T-helper 1 cell treated with Interleukin-12 subunit alpha and Interleukin-12 subunit beta and Interleukin-4 antibody, amounts not matched to agents 30 μg/mL and 1 μg/mL, for 36 hours (primary cell): ENCODE measurements around the gene KY.

Experiments used
- H3K27ac Mint-ChIP-seq: one replicate; pipeline ENCODE4 v1.8.0; 2021; ENCODE audit warnings: mild to moderate bottlenecking, mixed read lengths
- H3K27me3 Mint-ChIP-seq: one replicate; pipeline ENCODE4 v1.8.0; 2021; ENCODE audit warnings: low read depth, mixed read lengths
- H3K36me3 Mint-ChIP-seq: one replicate; pipeline ENCODE4 v1.8.0; 2021; ENCODE audit warnings: low read depth, mixed read lengths
- H3K4me1 Mint-ChIP-seq: one replicate; pipeline ENCODE4 v1.8.0; 2021; ENCODE audit warnings: low read depth, mixed read lengths
- H3K4me3 Mint-ChIP-seq: one replicate; pipeline ENCODE4 v1.8.0; 2021; ENCODE audit warnings: mild to moderate bottlenecking, moderate library complexity, mixed read lengths
- H3K9me3 Mint-ChIP-seq: one replicate; pipeline ENCODE4 v1.8.0; 2021; ENCODE audit warnings: mixed read lengths

The KY gene

DNA sequence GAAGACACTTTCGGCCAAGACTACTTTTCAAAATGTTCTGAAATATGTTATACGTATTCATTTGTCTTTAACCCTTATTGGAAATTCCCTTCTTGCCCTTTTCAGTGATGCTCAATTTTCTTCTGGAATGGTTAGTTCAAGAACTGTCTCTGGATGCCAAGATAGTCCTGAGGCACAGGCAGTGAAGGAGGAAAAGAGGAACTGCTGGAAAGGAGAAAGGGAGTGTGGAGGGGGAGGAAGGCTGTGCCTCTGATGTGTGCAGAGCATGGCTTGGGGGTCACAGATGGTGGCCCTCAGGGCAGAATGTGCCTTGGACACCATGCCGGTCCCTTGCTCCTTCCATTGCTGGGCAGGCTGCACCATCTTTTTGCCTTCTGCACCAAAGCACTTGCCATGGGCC is 91.2 kb downstream of the KY start:
- no peaks in the 10 kb centered on the region for H3K27me3 Mint-ChIP-seq
- H3K27ac Mint-ChIP-seq, result no peak overlapping the region
- H3K9me3 Mint-ChIP-seq, result no peaks in the 10 kb centered on the region
- H3K4me1 Mint-ChIP-seq, result no peaks in the 10 kb centered on the region
- H3K36me3 Mint-ChIP-seq, result peaks cover 27% of the 10 kb centered on the region
- no peak overlapping the region for H3K4me3 Mint-ChIP-seq
